GM23338 (cell line): ENCODE data around the gene EGFL7.

Source experiments
- CREB1 ChIP-seq: fragments of 250-450 bp; sonication (Bioruptor Pico); IDR thresholded peaks from 2 replicates; pipeline ENCODE4 v1.5.0; 2020; ENCODE audit warnings: low read depth, mild to moderate bottlenecking, moderate library complexity
- CTCF ChIP-seq, 2 experiments: fragments of 200-600 bp in 1 of 2; sonication (generic) in 1 of 2; conservative IDR thresholded peaks; 2 replicates each; pipeline versions ENCODE4 v1.5.1 to v1.6.1; 2016 to 2017; ENCODE audit warnings: antibody characterized with exemption in 2 of 2, low read depth in 2 of 2, mild to moderate bottlenecking in 2 of 2, moderate library complexity in 1 of 2
- ETS1 ChIP-seq: IDR thresholded peaks from 2 replicates; pipeline ENCODE4 v1.6.1; 2016; ENCODE audit warnings: antibody characterized with exemption
- EZH2 ChIP-seq: fragments of 200-600 bp; sonication (generic); IDR thresholded peaks from one replicate; pipeline ENCODE4 v1.8.0; 2017; ENCODE audit warnings: antibody characterized with exemption, mild to moderate bottlenecking, low read depth; ENCODE audit not compliant: unreplicated experiment
- EZH2phosphoT487 ChIP-seq: fragments of 200-600 bp; sonication (generic); IDR thresholded peaks from one replicate; pipeline ENCODE4 v1.8.1; 2018; ENCODE audit warnings: antibody characterized with exemption; ENCODE audit not compliant: unreplicated experiment
- NANOG ChIP-seq: IDR thresholded peaks from 2 replicates; pipeline ENCODE4 v1.6.1; 2016; ENCODE audit warnings: antibody characterized with exemption, borderline replicate concordance
- POLR2AphosphoS5 ChIP-seq: IDR thresholded peaks from 2 replicates; pipeline ENCODE4 v1.6.1; 2016; ENCODE audit warnings: antibody characterized with exemption, low read depth
- REST ChIP-seq: IDR thresholded peaks from one replicate; pipeline ENCODE4 v1.6.1; 2018; ENCODE audit warnings: antibody characterized with exemption; ENCODE audit not compliant: unreplicated experiment
- STAT1 ChIP-seq: IDR thresholded peaks from one replicate; pipeline ENCODE4 v1.6.1; 2016; ENCODE audit warnings: antibody characterized with exemption; ENCODE audit not compliant: unreplicated experiment
- ZNF114 ChIP-seq: fragments of 250-450 bp; sonication (Bioruptor Pico); IDR thresholded peaks from 2 replicates; pipeline ENCODE4 v1.5.0; 2020; ENCODE audit warnings: mild to moderate bottlenecking, moderate library complexity

- no peak for TF ChIP-seq CTCF (conservative IDR thresholded peaks at IDR 0.05; ENCODE audit: low read depth in 2 of 2)
- no peak for TF ChIP-seq ZNF114
- no peak for TF ChIP-seq EZH2
- no peak for TF ChIP-seq REST
- no peak for TF ChIP-seq ETS1
- TF ChIP-seq POLR2AphosphoS5, result no peak
- TF ChIP-seq NANOG, result no peak
- no peak for TF ChIP-seq CREB1 (CRISPR knock-in tag)
- TF ChIP-seq EZH2phosphoT487, result no peak
- TF ChIP-seq STAT1, result no peak
These were observed 22.1 kb downstream of the EGFL7 start for GRCh38 chr9:136684799-136685198.
